Measurements from ENCODE around the gene PCK1. TPM values are rescaled to one million over a fixed set of nuclear protein-coding genes. Genes with fewer than 3 reads are reported as not detected.

The PCK1 gene
- total RNA-seq, 4 donors from 2014 or later = 395 to 794 (median 739) TPM

DNA sequence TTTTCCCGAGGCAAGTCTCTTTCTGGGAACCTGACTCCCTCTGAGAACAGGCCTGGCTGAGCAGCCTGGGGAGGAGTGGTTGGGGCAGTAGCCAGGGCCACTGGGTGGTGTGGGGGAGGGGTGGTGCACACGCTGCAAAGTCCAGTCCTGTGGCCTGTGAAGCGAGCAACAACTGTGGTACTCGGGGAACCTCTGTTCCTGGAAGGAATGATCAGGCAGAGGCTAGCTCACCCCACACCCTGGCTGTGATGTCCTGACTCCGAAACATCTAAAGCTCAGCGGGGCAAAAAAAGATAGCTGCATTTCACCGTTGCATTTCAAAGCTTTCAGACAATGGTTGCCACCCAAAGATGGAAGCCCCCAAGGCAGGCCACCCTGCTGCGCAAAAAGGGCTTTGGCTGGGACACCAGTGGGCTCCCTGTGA lies 25.5 kb downstream of the PCK1 start:
- Histone ChIP-seq H3K36me3 (no peaks in the 10 kb centered on the region), H3K9me3 (no peaks in the 10 kb centered on the region), H3K4me3 (no peak overlapping the region), H3K27me3 (no peaks in the 10 kb centered on the region), H3K4me1 (peaks cover 15 to 44% (median 31%) of the 10 kb centered on the region in 4 donors), H3K27ac (no peak overlapping the region)
- TF ChIP-seq EP300 (IDR thresholded peaks at IDR 0.05; ENCODE audit: low read depth) (no peak), POLR2A (IDR thresholded peaks at IDR 0.05) (no peak), POLR2AphosphoS5 (IDR thresholded peaks at IDR 0.05) (no peak)
- TF ChIP-seq, protein P1, sequence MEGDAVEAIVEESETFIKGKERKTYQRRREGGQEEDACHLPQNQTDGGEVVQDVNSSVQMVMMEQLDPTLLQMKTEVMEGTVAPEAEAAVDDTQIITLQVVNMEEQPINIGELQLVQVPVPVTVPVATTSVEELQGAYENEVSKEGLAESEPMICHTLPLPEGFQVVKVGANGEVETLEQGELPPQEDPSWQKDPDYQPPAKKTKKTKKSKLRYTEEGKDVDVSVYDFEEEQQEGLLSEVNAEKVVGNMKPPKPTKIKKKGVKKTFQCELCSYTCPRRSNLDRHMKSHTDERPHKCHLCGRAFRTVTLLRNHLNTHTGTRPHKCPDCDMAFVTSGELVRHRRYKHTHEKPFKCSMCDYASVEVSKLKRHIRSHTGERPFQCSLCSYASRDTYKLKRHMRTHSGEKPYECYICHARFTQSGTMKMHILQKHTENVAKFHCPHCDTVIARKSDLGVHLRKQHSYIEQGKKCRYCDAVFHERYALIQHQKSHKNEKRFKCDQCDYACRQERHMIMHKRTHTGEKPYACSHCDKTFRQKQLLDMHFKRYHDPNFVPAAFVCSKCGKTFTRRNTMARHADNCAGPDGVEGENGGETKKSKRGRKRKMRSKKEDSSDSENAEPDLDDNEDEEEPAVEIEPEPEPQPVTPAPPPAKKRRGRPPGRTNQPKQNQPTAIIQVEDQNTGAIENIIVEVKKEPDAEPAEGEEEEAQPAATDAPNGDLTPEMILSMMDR (IDR thresholded peaks at IDR 0.05) = no peak
- 51 to 92% methylated on average over 4 to 8 of the region's 8 CpGs for WGBS, 2 donors (ENCODE audit: low coverage in 1 of 2)
- intact Hi-C loops (cut with DNase I; ENCODE audit: low total_unique reads) (no loop called here), in situ Hi-C loops (cut with MboI; ENCODE audit: low pct_ligation_motif_present in 1 of 4, low pct_unique_long_range_greater_than_20kb in 1 of 4, low sequenced_read_pairs in 3 of 4) (loop anchor here in 1 of 4 donors (25.0 kb wide), 1 partner anchor 199 kb away; the partner anchor contains the start of gene RBM38)
- DNase-seq = peak; percentile 85

DNA sequence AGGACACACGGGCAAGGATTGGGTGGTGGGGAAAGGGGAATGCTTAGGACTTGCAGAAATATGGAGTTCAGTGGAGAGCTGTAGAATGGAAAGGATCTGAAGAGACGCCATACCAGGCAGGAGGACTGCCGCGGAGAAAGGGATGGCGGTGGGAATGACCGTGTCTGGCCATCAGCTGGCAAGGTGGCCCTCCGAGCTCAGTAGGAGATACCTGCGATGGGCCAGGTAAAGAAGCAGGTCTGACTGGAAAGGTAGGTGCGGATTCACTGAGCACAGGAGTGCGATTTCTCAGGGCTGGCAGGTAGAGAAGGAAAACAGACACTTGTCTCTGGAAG lies 26.0 kb downstream of the PCK1 start:
- DNase-seq = no peak
- H3K27me3 ChIP-seq = no peaks in the 10 kb centered on the region
- H3K36me3 ChIP-seq = no peaks in the 10 kb centered on the region
- in situ Hi-C loops (cut with MboI; ENCODE audit: low pct_ligation_motif_present in 1 of 4, low pct_unique_long_range_greater_than_20kb in 1 of 4, low sequenced_read_pairs in 3 of 4) (loop anchor here in 1 of 4 donors (25.0 kb wide), 1 partner anchor 200 kb away; the partner anchor contains the start of gene RBM38), intact Hi-C loops (cut with DNase I; ENCODE audit: low total_unique reads) (no loop called here)
- H3K27ac ChIP-seq = no peak overlapping the region
- no peaks in the 10 kb centered on the region for H3K9me3 ChIP-seq
- 90 to 92% methylated on average over 3 to 10 of the region's 10 CpGs for WGBS, 2 donors (ENCODE audit: low coverage in 1 of 2)
- TF ChIP-seq EP300 (IDR thresholded peaks at IDR 0.05; ENCODE audit: low read depth) = no peak
- no peak for TF ChIP-seq POLR2AphosphoS5 (IDR thresholded peaks at IDR 0.05)
- TF ChIP-seq, protein P1 (IDR thresholded peaks at IDR 0.05) = no peak
- no peak for TF ChIP-seq POLR2A (IDR thresholded peaks at IDR 0.05)
- no peak overlapping the region for H3K4me3 ChIP-seq
- H3K4me1 ChIP-seq = peaks cover 12 to 39% (median 29%) of the 10 kb centered on the region in 4 donors

DNA sequence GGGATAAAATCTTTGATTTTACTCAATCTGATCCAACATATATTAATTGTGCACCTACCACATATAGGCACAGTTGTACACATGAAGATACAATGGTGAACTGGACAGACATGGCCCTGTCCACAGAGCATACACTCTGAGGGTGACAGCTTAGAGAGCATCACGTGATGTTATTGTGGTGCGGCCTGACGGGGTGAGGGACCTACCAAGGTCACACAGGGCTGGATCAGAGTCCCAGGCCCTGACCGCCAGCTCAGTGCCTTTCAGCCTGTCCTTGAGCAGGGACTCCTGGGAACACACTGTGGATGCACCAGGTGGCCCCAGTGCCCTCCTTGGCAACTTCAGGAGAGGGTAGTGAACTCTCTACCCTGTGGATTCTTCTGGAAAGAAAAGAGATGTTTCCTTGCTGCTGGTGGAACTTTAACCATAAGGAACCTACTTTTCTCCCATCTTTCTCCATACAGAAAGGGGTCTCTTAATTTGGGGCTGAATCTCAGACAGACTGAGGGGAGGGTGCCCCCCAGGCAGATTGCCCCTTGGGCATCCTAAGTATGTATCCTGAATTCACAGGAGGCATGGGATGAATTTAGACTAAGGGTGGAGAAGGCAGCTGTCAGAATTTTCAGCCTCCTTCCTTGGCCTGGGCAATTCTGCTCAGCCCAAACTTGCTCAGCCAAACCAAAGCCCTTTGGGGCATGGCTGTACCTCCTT lies 26.5 kb downstream of the PCK1 start:
- intact Hi-C loops (cut with DNase I; ENCODE audit: low total_unique reads) = no loop called here
- in situ Hi-C loops (cut with MboI; ENCODE audit: low pct_ligation_motif_present in 1 of 4, low pct_unique_long_range_greater_than_20kb in 1 of 4, low sequenced_read_pairs in 3 of 4) = loop anchor here in 1 of 4 donors (25.0 kb wide), 1 partner anchor 200 kb away; the partner anchor contains the start of gene RBM38
- H3K4me1 ChIP-seq = peaks cover 12 to 35% (median 29%) of the 10 kb centered on the region in 4 donors
- no peak overlapping the region for H3K27ac ChIP-seq
- H3K36me3 ChIP-seq = no peaks in the 10 kb centered on the region
- DNase-seq = no peak
- H3K9me3 ChIP-seq = no peaks in the 10 kb centered on the region
- H3K4me3 ChIP-seq = no peak overlapping the region
- WGBS, 2 donors (ENCODE audit: low coverage in 1 of 2) = 66% methylated on average over 4 of the region's 4 CpGs; no CpG with 5 or more reads in 1 of the 2 donors
- TF ChIP-seq EP300 (IDR thresholded peaks at IDR 0.05; ENCODE audit: low read depth) (no peak), POLR2A (IDR thresholded peaks at IDR 0.05) (no peak), POLR2AphosphoS5 (IDR thresholded peaks at IDR 0.05) (no peak)
- TF ChIP-seq, protein P1 (IDR thresholded peaks at IDR 0.05) = no peak
- no peaks in the 10 kb centered on the region for H3K27me3 ChIP-seq

DNA sequence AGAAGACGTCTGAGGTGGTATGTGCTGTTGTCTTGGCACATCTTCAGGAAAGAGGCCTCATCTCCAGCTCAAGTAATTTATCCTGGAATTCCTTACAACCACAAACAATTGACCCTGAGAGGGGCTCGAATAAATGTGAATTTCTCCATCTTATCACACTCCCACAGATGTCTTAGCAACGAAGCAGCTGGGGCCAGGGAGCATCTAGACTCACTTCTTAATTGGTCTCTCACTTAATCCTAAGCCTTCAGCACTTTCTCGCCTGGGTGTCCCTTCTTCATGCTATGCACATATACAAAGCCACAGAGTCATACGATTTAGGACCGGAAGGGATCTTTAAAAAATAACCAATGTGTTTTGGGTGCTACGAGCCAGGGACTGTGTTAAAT lies 27.1 kb downstream of the PCK1 start:
- no peak for DNase-seq
- Histone ChIP-seq H3K4me1 (peaks cover 10 to 32% (median 29%) of the 10 kb centered on the region in 4 donors), H3K27ac (no peak overlapping the region), H3K9me3 (no peaks in the 10 kb centered on the region), H3K27me3 (no peaks in the 10 kb centered on the region), H3K4me3 (no peak overlapping the region), H3K36me3 (no peaks in the 10 kb centered on the region)
- 89 to 93% methylated on average over 3 to 7 of the region's 7 CpGs for WGBS, 2 donors (ENCODE audit: low coverage in 1 of 2)
- in situ Hi-C loops (cut with MboI; ENCODE audit: low pct_ligation_motif_present in 1 of 4, low pct_unique_long_range_greater_than_20kb in 1 of 4, low sequenced_read_pairs in 3 of 4) (loop anchor here in 1 of 4 donors (25.0 kb wide), 1 partner anchor 201 kb away; the partner anchor contains the start of gene RBM38), intact Hi-C loops (cut with DNase I; ENCODE audit: low total_unique reads) (no loop called here)
- TF ChIP-seq POLR2A (IDR thresholded peaks at IDR 0.05) (no peak), EP300 (IDR thresholded peaks at IDR 0.05; ENCODE audit: low read depth) (no peak)
- TF ChIP-seq, protein P1 (IDR thresholded peaks at IDR 0.05) = no peak
